Esophagus squamous epithelium (tissue), 4 donors: ENCODE measurements around the gene ANKRD65.

Experiments used
- POLR2A ChIP-seq, 4 donors: fragments of 450-650 bp; IDR thresholded peaks; one replicate each; pipeline ENCODE4 v1.6.1; 2017; ENCODE audit warnings: antibody characterized with exemption in 4 of 4, mild to moderate bottlenecking in 4 of 4, moderate library complexity in 3 of 4
- TF ChIP-seq, protein P1 (sequence below), 6 experiments: fragments of 450-650 bp in 4 of 6; fragments of 200-600 bp in 2 of 6; sonication (generic) in 2 of 6; IDR thresholded peaks; one replicate each; pipeline ENCODE4 v1.5.1; 2016 to 2019; ENCODE audit warnings: antibody characterized with exemption in 6 of 6, mild to moderate bottlenecking in 4 of 6, moderate library complexity in 4 of 6

DNA sequence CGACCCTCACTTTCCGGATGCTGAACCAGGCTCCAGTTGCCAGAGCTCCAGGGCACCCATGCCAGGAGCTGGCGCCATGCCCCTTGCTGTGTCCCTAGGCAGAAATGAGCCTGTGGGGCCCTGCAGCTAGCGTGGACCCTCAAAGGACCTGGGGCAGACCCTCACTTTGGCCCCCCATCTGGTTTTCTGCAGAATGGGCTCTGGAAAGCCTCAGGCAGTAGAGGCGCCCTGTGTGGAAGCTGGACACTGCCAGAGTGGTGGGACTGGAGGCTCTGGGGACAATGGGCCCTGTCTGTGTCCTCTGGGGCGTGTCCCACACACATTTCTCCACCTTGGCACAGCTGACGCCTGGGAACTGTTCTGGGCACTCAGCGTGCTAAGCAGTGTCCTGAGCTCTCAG lies 39.8 kb downstream of the ANKRD65 start:
- TF ChIP-seq POLR2A (IDR thresholded peaks at IDR 0.05): no peak
- TF ChIP-seq, protein P1, sequence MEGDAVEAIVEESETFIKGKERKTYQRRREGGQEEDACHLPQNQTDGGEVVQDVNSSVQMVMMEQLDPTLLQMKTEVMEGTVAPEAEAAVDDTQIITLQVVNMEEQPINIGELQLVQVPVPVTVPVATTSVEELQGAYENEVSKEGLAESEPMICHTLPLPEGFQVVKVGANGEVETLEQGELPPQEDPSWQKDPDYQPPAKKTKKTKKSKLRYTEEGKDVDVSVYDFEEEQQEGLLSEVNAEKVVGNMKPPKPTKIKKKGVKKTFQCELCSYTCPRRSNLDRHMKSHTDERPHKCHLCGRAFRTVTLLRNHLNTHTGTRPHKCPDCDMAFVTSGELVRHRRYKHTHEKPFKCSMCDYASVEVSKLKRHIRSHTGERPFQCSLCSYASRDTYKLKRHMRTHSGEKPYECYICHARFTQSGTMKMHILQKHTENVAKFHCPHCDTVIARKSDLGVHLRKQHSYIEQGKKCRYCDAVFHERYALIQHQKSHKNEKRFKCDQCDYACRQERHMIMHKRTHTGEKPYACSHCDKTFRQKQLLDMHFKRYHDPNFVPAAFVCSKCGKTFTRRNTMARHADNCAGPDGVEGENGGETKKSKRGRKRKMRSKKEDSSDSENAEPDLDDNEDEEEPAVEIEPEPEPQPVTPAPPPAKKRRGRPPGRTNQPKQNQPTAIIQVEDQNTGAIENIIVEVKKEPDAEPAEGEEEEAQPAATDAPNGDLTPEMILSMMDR (IDR thresholded peaks at IDR 0.05): no peak
